Stimulated activated naive CD4-positive, alpha-beta T cell treated with Interleukin-2 at 50 U/mL for 16 hours (primary cell): ENCODE measurements around the gene SRRM2.

ENCODE experiments used
- DNase-seq: peaks from one replicate; lab custom pipeline; 2025; lab: John Stamatoyannopoulos, UW

SRRM2 gene

DNA sequence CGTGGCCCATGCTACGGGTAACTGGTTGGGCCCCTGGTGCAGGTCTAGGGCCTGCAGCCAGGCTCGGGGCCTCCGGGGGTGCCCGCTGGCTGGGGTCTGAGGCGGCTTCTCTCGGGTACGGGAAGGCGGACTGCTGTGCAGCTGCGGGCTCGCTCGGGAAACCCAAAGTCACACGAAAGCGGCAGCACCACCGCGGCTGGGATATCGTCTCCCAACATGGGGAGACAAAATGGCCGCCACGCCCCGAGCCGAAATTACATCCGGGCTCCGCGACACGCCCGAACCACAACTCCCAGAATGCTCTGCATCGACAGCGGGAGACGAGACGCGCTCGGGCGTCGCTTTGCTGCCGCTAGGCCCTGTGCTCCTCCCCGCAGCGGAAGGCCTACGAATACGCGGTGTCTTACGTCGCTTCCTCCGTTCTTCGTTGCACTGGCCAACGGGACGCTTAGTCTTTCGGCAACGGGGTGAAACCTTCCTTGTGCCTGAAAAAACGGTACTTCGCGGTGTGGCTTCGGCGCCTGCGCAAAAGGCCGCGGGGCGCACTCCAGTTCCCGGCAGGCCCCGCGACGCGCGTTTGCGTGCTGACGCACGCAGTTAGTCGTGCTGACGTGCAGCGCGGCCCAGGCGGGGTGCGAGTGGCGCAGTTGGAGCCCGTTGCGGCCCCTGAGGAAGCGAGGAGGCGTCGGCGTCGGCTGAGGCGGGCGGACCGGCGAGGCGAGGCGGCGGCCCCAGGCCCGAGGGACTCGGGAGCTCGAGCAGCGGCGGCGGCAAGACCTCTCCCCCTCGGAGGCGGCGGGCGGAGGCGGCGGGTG is at the start of gene SRRM2:
Gene SRRM2 (plus strand): TSS at position 604 of the 815 bp plus-strand sequence. CDS start 3,727 bp downstream, outside the sequence.
- peak; percentile 95 for DNase-seq

DNA sequence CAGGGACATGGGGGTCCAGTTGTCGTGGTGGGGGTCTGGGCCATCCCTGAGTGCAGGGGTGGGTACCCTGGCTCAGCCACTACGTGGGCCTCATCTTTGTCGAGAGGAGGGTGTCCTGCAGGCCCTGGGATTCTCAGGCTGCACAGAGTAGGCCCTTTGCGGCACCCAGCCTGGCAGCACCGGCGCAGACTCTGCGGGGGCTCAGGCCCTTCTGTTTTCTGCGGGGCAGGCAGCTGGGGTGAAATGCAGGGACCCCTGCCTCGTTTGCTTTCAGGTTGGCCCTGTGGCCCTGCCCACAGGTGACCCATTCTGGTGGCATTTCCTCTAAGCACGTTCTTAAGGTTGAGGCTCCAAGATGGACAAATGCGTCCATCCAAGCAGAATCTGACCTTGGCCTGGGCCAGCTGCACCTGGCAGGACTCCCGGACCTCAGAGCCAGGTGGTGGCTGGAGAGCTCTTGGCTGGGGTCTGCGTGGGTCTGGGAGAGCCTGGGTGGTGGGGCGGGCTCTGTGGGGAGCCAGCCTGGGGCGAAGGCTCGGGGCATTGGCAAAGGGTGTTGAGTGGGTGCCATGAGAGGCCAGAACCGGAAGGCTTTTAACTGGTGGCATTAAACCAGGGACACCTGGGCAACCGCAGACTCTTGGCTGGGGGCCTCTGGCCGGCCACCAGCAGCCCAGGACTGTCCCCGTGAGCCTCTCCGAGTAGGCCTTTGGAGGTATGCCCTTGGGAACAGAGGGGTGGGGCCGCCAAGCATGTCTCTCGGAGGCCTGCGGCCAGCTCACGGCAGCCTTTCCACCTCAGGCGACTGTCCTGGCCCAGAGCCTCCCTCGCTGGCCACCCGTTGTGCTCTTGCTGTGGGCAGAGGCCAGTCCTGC is 49.3 kb upstream of the SRRM2 start:
- DNase-seq = no peak

DNA sequence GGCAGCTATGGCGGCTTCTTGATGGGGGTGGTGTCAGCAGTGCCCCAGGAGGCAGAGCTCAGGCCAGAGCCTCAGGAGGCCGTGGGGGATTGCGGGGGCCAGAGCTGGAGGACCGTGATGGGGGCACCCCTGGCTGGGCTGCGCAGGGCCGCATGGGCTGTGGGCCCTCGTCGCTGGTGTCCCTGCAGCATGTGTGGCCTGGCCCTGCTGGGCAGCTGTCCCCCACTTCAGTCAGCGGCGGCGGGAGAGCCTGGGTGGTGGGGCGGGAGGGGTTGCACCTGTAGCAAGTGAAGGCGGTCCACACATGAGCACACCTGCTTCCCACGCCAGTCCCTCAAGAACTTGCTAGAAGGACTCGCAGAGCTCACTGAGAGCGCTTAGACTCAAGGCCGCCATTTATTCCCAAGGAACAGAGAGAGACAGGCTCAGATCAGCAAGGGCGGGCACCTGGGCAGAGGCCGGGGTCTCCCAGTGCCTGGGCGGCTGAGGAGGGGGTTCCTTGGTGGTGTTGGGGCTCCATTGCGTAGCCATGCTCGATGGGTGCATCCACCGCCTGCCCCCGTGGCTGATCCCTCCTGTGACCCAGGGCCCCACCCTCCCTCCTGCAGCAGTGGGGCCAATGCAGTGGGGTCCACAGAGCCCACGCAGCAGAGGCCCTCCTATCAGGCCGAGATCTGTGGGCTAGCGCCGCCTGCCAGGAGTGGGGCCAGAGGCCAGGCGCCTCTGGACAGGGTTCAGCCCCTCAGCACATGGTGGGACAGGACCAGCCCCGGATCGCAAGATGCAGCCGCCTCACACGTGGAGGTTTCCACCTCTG is 48.1 kb upstream of the SRRM2 start:
- no peak for DNase-seq

DNA sequence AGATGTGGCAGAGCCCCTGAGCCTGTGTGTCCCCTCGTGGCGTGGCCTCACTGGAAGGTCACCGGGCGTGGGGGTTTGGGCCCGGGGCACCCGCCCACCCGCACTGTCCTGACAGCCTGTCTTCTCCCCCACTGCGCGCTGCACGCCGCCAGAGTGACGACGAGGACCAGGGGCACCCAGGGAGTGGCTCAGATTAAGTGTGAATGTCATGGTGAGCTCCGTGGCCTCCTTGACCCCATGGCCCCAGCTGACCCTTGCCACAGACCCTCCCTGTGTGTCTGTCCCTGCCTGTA is 47.5 kb upstream of the SRRM2 start:
- DNase-seq = no peak

DNA sequence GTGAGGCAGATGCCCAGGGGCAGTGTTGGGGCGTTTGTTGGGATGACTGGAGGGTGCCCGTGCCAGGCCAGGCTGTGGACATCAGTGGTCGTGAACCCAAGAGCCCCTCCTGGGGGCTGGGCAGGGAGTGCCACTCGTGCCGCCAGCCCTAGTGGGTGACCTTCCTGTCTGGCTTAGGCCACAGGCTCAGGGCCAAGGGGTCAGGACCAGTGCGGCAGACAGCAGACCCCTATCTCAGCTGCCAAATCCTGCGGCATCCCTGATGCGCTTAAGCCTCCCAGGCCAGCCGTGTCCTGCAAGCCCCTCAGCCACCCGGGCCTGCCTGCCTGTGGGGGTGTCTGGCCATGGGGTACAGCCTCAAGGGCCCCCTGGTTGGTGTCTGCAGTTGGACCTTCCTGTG is 47.1 kb upstream of the SRRM2 start:
- DNase-seq = no peak

DNA sequence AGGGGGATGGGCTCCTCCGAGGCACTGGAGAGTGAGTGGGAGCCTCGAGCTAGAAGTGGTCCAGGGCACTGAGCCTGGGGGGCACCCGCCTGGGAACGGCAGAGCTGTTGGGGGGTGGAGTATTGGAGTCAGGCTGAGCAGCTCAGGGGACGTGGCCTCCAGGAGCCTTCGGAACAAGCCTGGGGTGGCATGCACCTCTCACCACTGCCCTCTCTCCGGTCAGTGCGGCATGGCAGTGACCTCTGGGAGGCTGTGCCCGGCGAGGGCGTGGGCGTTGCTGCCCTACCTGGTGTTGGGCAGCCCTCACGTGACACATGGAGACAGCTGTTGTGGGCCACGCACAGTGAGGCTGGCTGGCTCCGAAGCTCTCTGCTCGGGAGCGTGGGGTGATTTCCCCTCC is 46.4 kb upstream of the SRRM2 start:
- DNase-seq = no peak

DNA sequence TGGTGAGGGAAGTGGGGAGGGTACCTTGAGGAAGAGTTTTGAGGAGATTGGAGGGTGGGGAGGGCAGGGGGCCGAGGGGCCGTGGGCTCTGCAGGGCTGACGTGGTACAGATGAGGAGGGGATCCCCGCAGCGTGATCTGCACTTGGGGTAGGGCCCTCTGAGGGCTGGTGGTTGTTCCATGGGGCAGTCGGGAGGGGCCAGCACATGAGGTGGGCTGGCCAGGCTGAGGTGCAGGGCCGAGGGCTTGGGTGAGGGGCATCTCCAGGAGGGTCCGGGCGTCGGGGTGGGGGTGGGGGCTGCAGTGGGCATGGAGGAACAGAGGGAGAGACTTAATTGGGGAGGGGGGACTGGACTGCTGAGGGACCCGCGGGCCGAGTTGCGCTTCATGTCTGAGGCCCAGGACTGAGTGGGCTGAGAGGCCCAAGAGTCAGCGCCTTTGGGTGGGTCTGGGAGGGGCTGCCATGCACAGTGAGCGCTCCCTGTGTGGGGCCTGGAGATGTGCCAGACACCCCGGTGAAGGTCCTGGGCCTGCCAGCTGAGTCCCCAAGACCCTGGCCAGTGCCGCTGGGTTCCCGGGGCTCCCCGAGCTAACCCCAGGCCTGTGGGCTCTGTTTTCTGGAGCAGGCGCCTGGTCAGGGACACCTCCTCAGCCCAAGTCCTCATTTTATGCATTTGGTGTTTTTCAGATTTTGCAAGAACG is 45.7 kb upstream of the SRRM2 start:
- no peak for DNase-seq

DNA sequence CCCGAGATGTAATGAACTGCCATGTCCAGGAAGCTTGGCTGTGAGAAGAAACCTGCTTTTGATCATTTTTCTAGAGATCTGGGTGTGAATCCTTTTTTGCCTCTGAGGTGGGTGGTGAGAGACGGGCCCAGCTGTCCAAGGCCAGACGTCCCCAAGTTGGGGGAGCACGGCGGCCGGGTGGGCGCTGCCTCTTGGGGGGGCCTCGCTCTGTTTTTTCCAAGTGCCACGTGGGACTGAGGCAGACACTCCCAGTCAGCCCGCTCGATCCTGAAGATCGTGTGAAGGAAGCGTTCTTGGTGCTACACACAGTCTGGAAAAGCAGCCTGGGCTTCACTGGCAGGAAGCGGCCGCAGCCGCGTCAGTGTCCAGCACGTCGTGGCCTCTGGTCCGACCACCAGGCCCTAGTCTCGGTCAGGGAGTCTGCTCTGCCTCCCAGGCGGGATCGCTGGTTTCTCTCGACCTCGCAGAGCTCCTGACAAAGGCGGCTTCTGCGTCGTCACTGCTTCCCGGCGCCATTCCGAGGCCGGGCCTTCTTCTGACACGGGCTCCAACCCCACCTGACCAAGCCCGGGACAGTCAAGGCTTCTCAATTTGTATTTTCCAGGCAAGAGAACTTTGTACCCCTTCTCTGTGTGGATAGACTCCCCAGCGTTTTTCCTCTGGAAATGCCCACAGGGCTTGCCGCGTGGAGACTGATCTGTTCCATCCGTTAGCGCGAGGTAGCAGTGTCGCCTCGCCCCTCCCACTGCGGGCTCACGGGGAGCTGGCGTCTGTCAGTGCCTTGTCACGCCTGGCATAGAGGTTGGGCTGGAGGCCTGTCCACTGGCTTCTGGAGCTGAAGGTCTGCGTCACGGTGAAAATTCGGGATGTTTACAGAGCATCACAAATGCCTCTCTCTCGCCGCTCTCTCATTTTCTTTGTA is 44.8 kb upstream of the SRRM2 start:
- no peak for DNase-seq

DNA sequence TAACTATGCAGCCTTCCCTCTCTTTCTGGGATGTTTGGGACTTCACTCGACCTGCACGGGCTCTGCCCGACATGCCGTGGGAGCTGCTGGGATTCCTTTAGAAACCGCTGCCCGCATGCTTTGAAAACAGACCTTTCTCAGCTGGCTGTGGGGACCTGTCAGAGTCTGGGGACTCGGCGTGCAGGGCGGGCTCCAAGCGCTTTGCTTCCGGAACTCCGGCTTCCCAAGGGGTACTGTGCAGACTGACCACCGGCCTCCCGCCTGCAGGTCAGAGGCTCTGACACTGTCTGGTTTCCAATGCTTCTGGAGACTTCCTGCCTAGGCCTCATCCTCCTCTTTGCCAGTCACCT is 44.2 kb upstream of the SRRM2 start:
- DNase-seq = no peak

DNA sequence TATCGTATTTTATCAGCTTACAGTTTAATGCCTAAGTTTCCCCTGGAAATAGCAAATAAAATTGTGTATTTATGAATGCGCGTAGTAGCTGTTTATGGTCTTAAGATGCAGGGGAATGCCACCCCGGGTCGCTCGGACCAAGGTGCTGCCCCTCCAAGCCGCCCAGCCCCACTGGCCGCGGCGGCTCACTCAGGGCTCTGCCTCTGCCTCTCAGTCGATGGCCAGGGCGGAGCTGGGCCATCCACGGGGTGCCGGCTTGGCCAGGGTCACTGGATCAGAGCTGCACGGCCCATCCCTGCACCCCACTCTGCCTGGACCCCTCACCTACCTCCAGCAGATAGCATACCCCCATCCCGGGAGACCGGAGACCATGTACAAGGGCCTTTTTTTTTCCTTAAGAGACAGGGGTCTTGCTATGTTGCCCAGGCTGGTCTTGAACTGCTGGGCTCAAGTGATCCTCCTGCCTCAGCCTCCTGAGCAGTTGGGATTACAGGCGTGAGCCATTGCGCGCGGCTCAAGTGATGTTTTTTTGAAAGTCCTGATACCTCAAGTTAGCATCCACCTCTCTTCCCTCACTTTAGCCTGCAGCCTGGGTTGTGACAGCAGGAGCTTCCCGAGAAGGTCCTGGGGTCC is 43.4 kb upstream of the SRRM2 start:
- DNase-seq = no peak

DNA sequence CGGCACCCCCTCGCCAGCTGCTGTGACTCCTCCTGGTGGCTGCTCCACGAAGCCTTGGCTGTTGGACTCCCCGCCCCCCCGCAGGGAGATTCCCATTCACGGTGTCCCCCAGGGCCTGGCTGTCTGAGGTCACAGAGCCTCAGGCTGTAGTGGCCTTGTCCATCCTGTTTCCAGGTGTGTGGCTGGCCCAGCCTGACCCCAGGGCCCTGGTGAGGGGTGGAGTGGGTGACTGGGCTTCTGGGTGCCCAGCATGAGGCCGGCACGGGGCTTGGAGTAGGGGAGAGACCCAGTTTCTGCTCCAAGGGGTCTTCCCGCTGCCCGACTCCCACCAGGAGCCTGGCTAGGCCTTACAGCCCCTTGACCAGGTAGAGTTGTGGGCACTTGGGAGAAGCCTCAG is 42.9 kb upstream of the SRRM2 start:
- DNase-seq = no peak

DNA sequence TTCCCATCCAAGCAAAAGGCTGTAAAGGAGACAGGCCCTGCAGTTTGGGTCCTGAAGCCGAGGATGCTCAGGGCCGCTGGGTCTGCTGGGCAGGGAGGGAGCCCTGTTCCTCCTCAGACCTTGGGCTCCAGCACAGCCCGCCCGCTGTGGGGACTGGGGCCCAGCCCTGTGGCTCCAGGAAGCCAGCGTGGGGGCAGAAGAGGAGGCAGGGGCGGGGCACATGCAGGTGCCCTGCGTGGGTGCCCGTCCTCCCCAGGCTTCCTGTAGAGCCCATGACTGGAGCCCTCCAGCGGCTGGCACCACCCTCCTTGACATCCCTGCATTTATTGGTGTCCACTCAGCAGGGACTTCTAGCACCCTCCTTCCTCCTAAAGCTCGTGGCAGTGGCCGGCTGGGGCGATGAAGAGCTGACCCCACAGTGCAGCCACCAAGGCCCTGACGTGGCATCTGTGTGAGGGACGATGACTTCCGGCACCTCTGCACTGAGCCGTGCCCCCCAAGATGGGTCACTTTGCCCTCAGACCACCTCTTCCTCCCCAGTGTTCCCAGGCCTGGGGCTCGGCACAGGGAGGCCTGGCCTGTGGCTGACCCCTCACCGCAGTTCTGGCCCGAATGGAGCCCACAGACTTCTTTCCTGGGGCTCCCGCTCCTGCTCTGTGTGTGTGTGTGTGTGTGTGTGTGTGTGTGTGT is 42.3 kb upstream of the SRRM2 start:
- no peak for DNase-seq

DNA sequence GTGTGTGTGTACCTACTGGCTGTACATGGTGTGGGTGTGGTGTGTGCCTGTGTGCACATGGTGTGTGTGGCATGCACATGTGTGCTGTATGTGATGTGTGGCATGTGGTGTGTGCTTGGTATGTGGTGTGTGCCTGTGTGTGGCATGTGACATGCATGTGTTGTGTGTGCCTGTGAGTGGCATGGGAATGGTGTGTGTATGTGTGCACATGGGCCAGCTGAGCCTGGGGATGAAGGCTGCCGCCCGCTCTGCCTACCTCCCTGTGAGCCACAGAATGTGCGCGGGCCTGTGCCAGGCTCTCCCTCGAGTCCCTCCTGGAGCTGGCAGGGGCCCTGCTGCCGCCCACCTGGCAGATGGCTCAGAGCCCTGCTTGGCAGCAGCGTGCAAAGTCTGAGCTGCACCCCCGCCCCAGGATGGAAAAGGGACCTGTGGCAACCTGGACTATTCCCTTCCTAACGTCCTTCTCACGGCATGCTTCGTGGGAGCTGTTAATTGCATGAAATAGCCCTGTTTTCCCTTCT is 41.7 kb upstream of the SRRM2 start:
- DNase-seq = no peak

DNA sequence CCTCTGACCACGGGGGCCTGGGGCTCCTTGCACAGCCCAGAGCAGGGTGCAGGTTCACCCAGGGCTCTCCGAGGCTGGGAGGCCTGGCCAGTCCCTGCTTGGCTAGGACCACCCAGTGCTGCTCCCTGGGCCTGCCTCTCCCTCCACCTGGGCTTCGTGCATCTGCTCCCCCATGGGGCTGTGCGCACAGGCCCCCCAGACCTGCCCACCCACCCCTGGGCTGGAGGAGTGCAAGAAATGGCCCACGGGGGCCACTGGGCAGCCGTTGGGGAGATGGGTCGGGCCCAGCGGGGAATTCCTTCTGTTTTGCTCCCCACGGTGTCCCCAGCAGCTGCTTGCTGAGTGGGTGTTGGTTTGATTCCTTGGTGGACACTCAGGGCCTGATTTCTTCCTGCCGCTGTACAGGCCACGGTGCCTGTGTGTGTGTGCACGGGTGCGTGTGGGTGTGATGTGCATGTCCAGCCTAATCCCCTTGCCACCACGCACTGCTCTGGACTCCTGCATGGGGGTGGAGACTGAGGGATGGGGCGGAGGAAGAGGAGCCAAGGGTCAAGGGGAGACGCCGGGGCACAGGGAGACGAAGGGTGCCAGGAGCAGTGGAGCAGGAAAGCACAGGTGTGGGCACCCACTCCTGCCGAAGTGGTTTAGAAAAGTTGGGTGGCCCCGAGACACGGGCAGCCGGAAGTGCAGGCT is 40.9 kb upstream of the SRRM2 start:
- no peak for DNase-seq

DNA sequence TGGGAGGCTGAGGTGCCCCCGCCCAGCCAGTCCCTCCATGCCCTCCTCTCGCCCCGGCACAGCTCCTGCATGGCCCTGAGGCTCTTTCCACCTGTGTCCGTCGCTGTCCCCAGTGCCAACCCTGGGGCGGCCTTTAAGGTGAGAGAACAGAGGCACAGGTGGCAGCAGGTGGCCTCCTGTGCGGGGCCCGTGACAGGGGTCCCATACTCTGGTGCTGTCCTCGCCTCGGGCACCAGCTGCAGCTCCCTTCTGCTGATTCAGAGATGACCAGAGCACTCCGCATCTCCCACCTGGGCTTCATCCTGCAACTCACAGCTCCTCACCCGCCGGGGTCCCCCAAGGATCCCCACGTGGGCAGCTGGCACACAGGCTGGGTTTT is 40.4 kb upstream of the SRRM2 start:
- DNase-seq = no peak

DNA sequence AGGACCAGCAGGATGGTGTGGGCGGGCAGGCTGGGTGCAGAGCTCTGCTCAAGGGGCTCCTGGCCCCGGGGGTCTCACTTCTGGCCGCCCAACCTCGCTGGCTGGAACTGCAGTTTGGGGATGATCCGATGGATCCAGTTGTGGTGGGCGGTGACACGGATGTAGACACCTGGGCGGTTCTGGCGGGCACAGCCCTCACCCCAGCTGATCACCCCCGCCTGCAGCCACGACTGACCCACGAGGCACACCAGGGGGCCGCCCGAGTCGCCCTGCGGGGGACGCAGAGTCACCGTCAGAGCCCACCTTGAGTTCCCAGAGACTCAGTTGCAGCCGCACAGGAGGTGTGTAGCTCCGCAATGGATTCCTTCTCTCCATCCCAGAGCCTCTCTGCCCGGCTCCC is 39.9 kb upstream of the SRRM2 start:
- DNase-seq = no peak

DNA sequence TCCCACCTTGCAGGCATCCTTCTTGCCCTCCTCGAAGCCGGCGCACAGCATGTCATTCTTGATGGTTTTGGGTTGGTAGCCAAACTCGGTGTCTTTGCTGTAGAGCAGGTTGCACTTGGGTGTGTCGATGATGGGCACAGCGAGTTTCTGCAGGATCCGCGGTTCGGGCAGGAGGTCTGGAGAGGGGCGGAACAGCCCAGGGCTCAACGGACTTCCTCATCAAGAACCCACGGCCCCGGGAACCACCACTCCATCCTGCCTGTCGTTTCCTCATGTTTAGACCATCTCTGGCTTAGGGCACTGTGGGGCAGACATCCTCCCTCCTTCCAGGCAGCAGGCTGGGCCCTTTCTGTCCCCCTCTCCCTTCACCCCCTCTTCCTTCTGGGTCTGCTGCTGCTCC is 38.9 kb upstream of the SRRM2 start:
- no peak for DNase-seq

DNA sequence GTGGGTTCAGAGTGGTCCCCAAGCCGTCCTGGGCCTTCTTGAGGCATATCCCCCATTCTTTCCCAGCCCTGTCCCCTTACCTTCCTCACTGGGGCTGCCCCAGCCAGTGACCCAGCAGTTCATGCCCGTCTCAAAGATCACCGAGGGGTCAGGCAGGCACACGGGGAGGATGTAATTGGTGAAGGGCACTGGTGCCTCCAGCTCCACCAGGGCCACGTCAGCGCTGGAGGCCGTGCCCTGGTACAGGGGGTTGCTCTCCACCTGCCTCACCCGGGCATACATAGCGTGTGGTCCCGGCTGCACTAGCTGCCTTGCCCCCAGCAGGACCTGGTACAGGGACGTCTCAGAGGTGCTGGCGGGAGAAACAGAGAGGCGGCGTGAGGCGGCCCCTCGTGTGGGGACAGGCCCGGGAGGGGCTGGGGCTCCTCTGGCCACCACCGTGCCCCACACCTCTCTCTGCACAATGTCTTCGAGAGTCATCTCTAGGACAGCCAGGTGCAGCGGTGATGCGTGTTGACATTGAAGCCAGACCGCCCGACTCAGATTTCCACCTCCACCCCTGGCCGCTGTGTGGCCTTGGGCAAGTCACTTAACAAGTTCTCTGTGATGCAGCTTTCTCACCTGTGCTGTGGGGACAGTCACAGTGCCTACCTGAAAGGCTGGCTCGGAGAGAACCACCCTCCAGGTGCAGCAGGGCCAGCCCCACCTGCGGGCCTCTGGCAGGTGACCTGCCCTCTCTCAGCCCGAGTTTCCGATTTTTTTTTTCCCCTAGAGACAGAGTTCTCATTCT is 38.3 kb upstream of the SRRM2 start:
- no peak for DNase-seq
